ENCODE measurements around the gene SLC50A1.

DNA sequence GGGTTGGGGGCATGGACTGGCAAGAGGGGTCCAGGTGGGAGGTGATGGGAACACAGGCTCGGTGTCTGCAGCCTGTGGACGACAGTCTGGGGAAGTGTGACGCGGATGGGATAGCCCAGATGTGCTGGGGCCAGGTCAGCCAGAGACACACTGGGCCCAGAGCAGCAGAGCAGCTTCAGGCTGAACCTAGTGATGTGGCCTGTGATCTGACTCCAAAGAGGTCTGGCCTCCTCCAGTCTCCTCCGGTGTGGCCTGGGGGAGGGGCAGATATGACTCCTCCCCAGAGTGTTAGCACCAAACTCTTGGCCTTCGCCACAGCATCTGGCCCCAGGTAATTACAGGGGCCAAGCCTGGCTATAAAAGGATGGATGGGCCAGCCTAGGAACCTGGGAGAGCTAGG lies 43.5 kb upstream of the SLC50A1 start:
- TF ChIP-seq EZH2 (IDR thresholded peaks at IDR 0.05; ENCODE audit: low read length, missing control alignments) (no peak), CTCF (conservative IDR thresholded peaks at IDR 0.05 in 1 of 2, IDR thresholded peaks at IDR 0.05 in 1 of 2; ENCODE audit: low read depth in 1 of 2, low read length in 2 of 2) (no peak)
